Hepatic stellate cell (primary cell): ENCODE results near the gene ENG.
A peak's percentile ranks its signal among the peaks of the same experiment; 100 is the strongest.
"Not testable (repeated sequence)": the region's sequence is repeated elsewhere in the genome, so short reads cannot be mapped to it uniquely, and the experiment has no call there.

Experiments used
- DNase-seq: peaks from one replicate; pipeline ENCODE4 v3.0.0; 2011; ENCODE audit warnings: low spot score

Gene ENG

GRCh38 chr9:127863191-127863621 lies 8.7 kb upstream of the ENG start:
- DNase-seq, result no peak

GRCh38 chr9:127862075-127863011 lies 7.9 kb upstream of the ENG start:
- no peak for DNase-seq

- DNase-seq, result no peak
Observed at GRCh38 chr9:127860779-127861178, 6.3 kb upstream of the ENG start.

GRCh38 chr9:127860260-127860659 lies 5.8 kb upstream of the ENG start:
- no peak for DNase-seq

- DNase-seq, result peak; percentile 74
Observed at GRCh38 chr9:127858041-127858512, 3.6 kb upstream of the ENG start.

GRCh38 chr9:127857278-127857677 lies 2.8 kb upstream of the ENG start:
- DNase-seq, result no peak

- DNase-seq, result no peak
Observed at GRCh38 chr9:127856729-127857116, 2.3 kb upstream of the ENG start.

- no peak for DNase-seq
Observed at GRCh38 chr9:127856094-127856728, 1.8 kb upstream of the ENG start.

GRCh38 chr9:127855522-127855921 lies 1.1 kb upstream of the ENG start:
- DNase-seq, result no peak

GRCh38 chr9:127854960-127855359 lies 502 bp upstream of the ENG start:
- no peak for DNase-seq

- DNase-seq, result no peak
Observed at GRCh38 chr9:127853312-127854183, 910 bp downstream of the ENG start.

- no peak for DNase-seq
Observed at GRCh38 chr9:127852829-127853228, 1.6 kb downstream of the ENG start.

GRCh38 chr9:127850286-127850830 lies 4.1 kb downstream of the ENG start:
- no peak for DNase-seq

- DNase-seq, result no peak
Observed at GRCh38 chr9:127848756-127849504, 5.5 kb downstream of the ENG start.

GRCh38 chr9:127847833-127848755 lies 6.4 kb downstream of the ENG start:
- DNase-seq, result no peak

GRCh38 chr9:127847178-127847510 lies 7.3 kb downstream of the ENG start:
- peak; percentile 56 for DNase-seq

- peak; percentile 64 for DNase-seq
Observed at GRCh38 chr9:127846443-127847177, 7.8 kb downstream of the ENG start.

GRCh38 chr9:127845619-127846018 lies 8.8 kb downstream of the ENG start:
- not testable (repeated sequence) for DNase-seq

GRCh38 chr9:127844821-127845359 lies 9.6 kb downstream of the ENG start:
- peak; percentile 76 for DNase-seq
